K562 (cell line): ENCODE results near the gene MRNIP. TPM values are rescaled to one million over a fixed set of nuclear protein-coding genes. Genes with fewer than 3 reads are reported as not detected.

Experiments
- ATAC-seq: fragments of 200-7000 bp; cut with Tn5 transposase; 3 replicates; pipeline ENCODE4 v1.9.1; 2020; ENCODE audit warnings: moderate library complexity
- BruUV-seq: library from RNA; stranded (reverse); fragments of 400-500 nt; replicated peaks from 2 replicates; lab custom pipeline; 2021; lab: Mats Ljungman, UMichigan
- CTCF ChIA-PET: fragments of 300-600 bp; formaldehyde crosslinking; extraction: SDS; loops from one replicate; lab custom pipeline; 2021; ENCODE audit warnings: low intra/inter-chr PET ratio; lab: Yijun Ruan, JAX
- POLR2A ChIA-PET: fragments of 300-600, 350-650 bp; sonication (Branson Sonifier 250); formaldehyde crosslinking; extraction: SDS; loops from one replicate; lab custom pipeline; 2021; ENCODE audit warnings: antibody characterized with exemption, inconsistent platforms; lab: Yijun Ruan, JAX
- DNase-seq, 4 experiments: peaks; one replicate each; pipeline versions ENCODE4 v3.0.0 to v3.0.0-alpha.2; 2011 to 2018; ENCODE audit warnings: low spot score in 3 of 4, mixed read lengths in 3 of 4; ENCODE audit errors: extremely low read depth in 1 of 4
- FAIRE-seq: peaks from 2 replicates; lab custom pipeline; 2011; peaks lifted over from hg19 to GRCh38; lab: Jason Lieb, UNC
- H2AFZ ChIP-seq: 2 replicates; pipeline ENCODE4 v1.6.0; 2011; ENCODE audit warnings: low read depth, low read length, control low read depth, inconsistent platforms
- H3K27ac ChIP-seq: fragments of 200-600 bp; 3 replicates; pipeline ENCODE4 v1.8.0; 2011; ENCODE audit warnings: low read depth, mild to moderate bottlenecking, control low read depth, inconsistent platforms, low read length, moderate library complexity, mixed read lengths; ENCODE audit errors: extremely low read depth
- H3K27me3 ChIP-seq, 2 experiments: fragments of 300-600 bp in 1 of 2; 2 replicates in 1 of 2; 3 replicates in 1 of 2; pipeline versions ENCODE4 v1.6.0 to v1.8.0; 2011; ENCODE audit warnings: inconsistent platforms in 2 of 2, low read length in 2 of 2, mild to moderate bottlenecking in 1 of 2, mixed read lengths in 1 of 2, moderate library complexity in 1 of 2; ENCODE audit not compliant: control insufficient read depth in 2 of 2, insufficient read depth in 2 of 2
- H3K36me3 ChIP-seq: fragments of 300-600 bp; 3 replicates; pipeline ENCODE4 v1.8.0; 2011; ENCODE audit warnings: mild to moderate bottlenecking, low read length, inconsistent platforms; ENCODE audit not compliant: control insufficient read depth, insufficient read depth
- H3K4me1 ChIP-seq, 2 experiments: fragments of 200-600 bp in 1 of 2; replicated peaks in 1 of 2; 2 replicates in 1 of 2; 3 replicates in 1 of 2; pipeline versions ENCODE4 v1.5.1 to v1.8.0; 2011; ENCODE audit warnings: inconsistent platforms in 2 of 2, low read length in 2 of 2, mild to moderate bottlenecking in 1 of 2, mixed read lengths in 1 of 2, moderate library complexity in 1 of 2; ENCODE audit not compliant: control insufficient read depth in 2 of 2, insufficient read depth in 2 of 2
- H3K4me2 ChIP-seq: 2 replicates; pipeline ENCODE4 v1.6.1; 2011; ENCODE audit warnings: low read length, control low read depth, inconsistent platforms, mixed read lengths; ENCODE audit not compliant: insufficient read depth
- H3K4me3 ChIP-seq: fragments of 200-600 bp; sonication (generic), shearing (Covaris generic); 2 replicates; pipeline ENCODE4 v1.5.1; 2016; ENCODE audit warnings: control low read depth, inconsistent platforms
- H3K79me2 ChIP-seq: fragments of 200-600 bp; 3 replicates; pipeline ENCODE4 v1.8.0; 2011; ENCODE audit warnings: low read length, inconsistent platforms; ENCODE audit not compliant: control insufficient read depth, insufficient read depth
- H3K9ac ChIP-seq, 2 experiments: 2 replicates each; pipeline versions ENCODE4 v1.6.0 to v1.6.1; 2011; ENCODE audit warnings: low read depth in 2 of 2, low read length in 2 of 2, control low read depth in 1 of 2, inconsistent platforms in 1 of 2, mild to moderate bottlenecking in 1 of 2, mixed read lengths in 1 of 2; ENCODE audit not compliant: insufficient read depth in 1 of 2
- H3K9me1 ChIP-seq: one replicate; pipeline ENCODE4 v1.6.0; 2011; ENCODE audit warnings: inconsistent platforms, mild to moderate bottlenecking, low read length, moderate library complexity; ENCODE audit not compliant: control insufficient read depth, insufficient read depth
- H3K9me3 ChIP-seq: replicated peaks from 2 replicates; pipeline ENCODE4 v1.5.1; 2011; ENCODE audit warnings: low read depth, low read length, inconsistent platforms; ENCODE audit not compliant: control insufficient read depth, insufficient read depth
- H4K20me1 ChIP-seq: replicated peaks from 2 replicates; pipeline ENCODE4 v1.6.1; 2011; ENCODE audit warnings: low read length, inconsistent platforms, mixed read lengths; ENCODE audit not compliant: control insufficient read depth, insufficient read depth
- CC2D1A ChIP-seq: fragments of 450-650 bp; IDR thresholded peaks from 2 replicates; pipeline ENCODE4 v1.6.1; 2017; ENCODE audit warnings: mild to moderate bottlenecking
- ELF2 ChIP-seq: fragments of 250-450 bp; sonication (Bioruptor Pico); IDR thresholded peaks from 2 replicates; pipeline ENCODE4 v1.5.0; 2021; ENCODE audit warnings: mild to moderate bottlenecking
- JUNB ChIP-seq: fragments of 450-650 bp; formaldehyde crosslinking; conservative IDR thresholded peaks from 2 replicates; pipeline ENCODE4 v1.4.0; 2020; ENCODE audit warnings: mild to moderate bottlenecking
- MIER1 ChIP-seq: fragments of 450-650 bp; IDR thresholded peaks from 2 replicates; pipeline ENCODE4 v1.6.1; 2016; ENCODE audit warnings: antibody characterized with exemption, mild to moderate bottlenecking, low read depth
- NR4A1 ChIP-seq, 2 experiments: fragments of 250-450 bp in 1 of 2; fragments of 450-650 bp in 1 of 2; sonication (Bioruptor Pico) in 1 of 2; IDR thresholded peaks; 2 replicates each; pipeline versions ENCODE4 v1.4.0 to v1.6.1; 2016 to 2020; ENCODE audit warnings: mild to moderate bottlenecking in 2 of 2, missing compliant biosample characterization in 1 of 2, missing genetic modification characterization in 1 of 2, moderate library complexity in 1 of 2
- PRDM10 ChIP-seq: fragments of 450-650 bp; IDR thresholded peaks from 2 replicates; pipeline ENCODE4 v1.6.1; 2018; ENCODE audit not compliant: partially characterized antibody
- RBM15 ChIP-seq: fragments of 200-400 bp; formaldehyde crosslinking; IDR thresholded peaks from 2 replicates; pipeline ENCODE4 v1.6.1; 2018; ENCODE audit warnings: mild to moderate bottlenecking, low read length, moderate library complexity; ENCODE audit not compliant: insufficient read depth
- RBM34 ChIP-seq: fragments of 200-400 bp; formaldehyde crosslinking; IDR thresholded peaks from 2 replicates; pipeline ENCODE4 v1.6.1; 2018; ENCODE audit warnings: low read length, borderline replicate concordance; ENCODE audit not compliant: insufficient read depth
- RHOXF2B ChIP-seq: fragments of 250-450 bp; sonication (Bioruptor Pico); conservative IDR thresholded peaks from 2 replicates; pipeline ENCODE4 v1.5.1; 2021
- ZNF232 ChIP-seq: sonication (generic); formaldehyde crosslinking; IDR thresholded peaks from 2 replicates; pipeline ENCODE4 v1.8.0; 2022; ENCODE audit warnings: mild to moderate bottlenecking, missing genetic modification reagents
- ZNF384 ChIP-seq: IDR thresholded peaks from 2 replicates; pipeline ENCODE4 v1.6.1; 2012; ENCODE audit warnings: low read depth, low read length, improper control_type of control experiment
- ZNF449 ChIP-seq: fragments of 250-450 bp; sonication (Bioruptor Pico); IDR thresholded peaks from 2 replicates; pipeline ENCODE4 v1.8.0; 2022; ENCODE audit warnings: moderate library complexity, mild to moderate bottlenecking, inconsistent platforms
- ZNF586 ChIP-seq: fragments of 450-650 bp; formaldehyde crosslinking; conservative IDR thresholded peaks from 2 replicates; pipeline ENCODE4 v1.4.0; 2020; ENCODE audit warnings: mild to moderate bottlenecking, moderate library complexity
- ZNF699 ChIP-seq: fragments of 250-450 bp; sonication (Bioruptor Pico); IDR thresholded peaks from 2 replicates; pipeline ENCODE4 v1.8.0; 2021; ENCODE audit warnings: mild to moderate bottlenecking, moderate library complexity; ENCODE audit not compliant: insufficient replicate concordance
- ZNF76 ChIP-seq: fragments of 250-450 bp; sonication (Bioruptor Pico); IDR thresholded peaks from 2 replicates; pipeline ENCODE4 v1.4.0; 2020; ENCODE audit warnings: mild to moderate bottlenecking, moderate library complexity, borderline replicate concordance
- ZNF780A ChIP-seq: fragments of 250-450 bp; sonication (Bioruptor Pico); IDR thresholded peaks from 2 replicates; pipeline ENCODE4 v1.5.0; 2021; ENCODE audit warnings: mild to moderate bottlenecking
- WGBS: fragments of 100-300 bp; shearing (Covaris generic); methylation state at CpG from one replicate; pipeline ENCODE4 v1.1.6; 2016; ENCODE audit warnings: low coverage, mixed read lengths; ENCODE audit not compliant: insufficient coverage; ENCODE audit errors: missing lambda C conversion rate; 5-methylcytosine and 5-hydroxymethylcytosine counted together
- in situ Hi-C: fragments of 300-500 bp; cut with MboI; formaldehyde crosslinking; loops from 4 replicates; pipeline ENCODE4 v1.15.0; 2018; ENCODE audit warnings: inconsistent platforms, mixed read lengths
- intact Hi-C: fragments of 100-400 bp; cut with micrococcal nuclease; formaldehyde crosslinking; loops from 2 replicates; pipeline ENCODE4 v1.14.2; 2022
- polyA plus RNA-seq, 8 experiments: library from polyadenylated mRNA; depleted of rRNA in 4 of 8; stranded (reverse) in 5 of 8; unstranded in 3 of 8; fragments of >200 nt; fragmentation: Nextera tagmentation in 2 of 8; fragmentation: Illumina TruSeq in 1 of 8; extraction: Ambion mirVana in 2 of 8; extraction: Trizol in 1 of 8; gene quantifications; 2 replicates each; pipeline versions ENCODE4 v1.2.1 to v1.2.3, GENCODE V29; 2011 to 2014; ENCODE audit warnings: inconsistent platforms in 1 of 8, missing spikeins in 1 of 8
- total RNA-seq, 7 experiments: library from RNA; depleted of rRNA in 6 of 7; stranded (reverse); fragments of >200 nt in 6 of 7; fragmentation: Illumina TruSeq in 2 of 7; extraction: Trizol in 2 of 7; gene quantifications; 2 replicates each; pipeline versions ENCODE4 v1.2.1 to v1.2.3, GENCODE V29; 2011 to 2021; ENCODE audit warnings: low replicate concordance in 1 of 7

MRNIP gene
- total and polyA plus RNA-seq, 9 of the 15 experiments (the other 6 are each of a cell fraction or from before 2014, with no cell fraction given), result 3.6 to 39.0 (median 16.8) TPM

- CTCF ChIA-PET, result no interaction called here
- ATAC-seq, result no peak
- no peak for DNase-seq
- H3K4me1 ChIP-seq, result no peaks in the 10 kb centered on the region
- no peaks in the 10 kb centered on the region for H3K9me1 ChIP-seq
- no peak overlapping the region for H3K4me2 ChIP-seq
- TF ChIP-seq PRDM10, result no peak
- no peak for TF ChIP-seq ZNF699 (CRISPR knock-in tag)
- no peak for TF ChIP-seq RBM34
- TF ChIP-seq JUNB (CRISPR knock-in tag), result no peak
- TF ChIP-seq ZNF384, result no peak
- TF ChIP-seq ZNF76 (CRISPR knock-in tag), result no peak
- no peak for TF ChIP-seq MIER1
- no peak for TF ChIP-seq ZNF780A (CRISPR knock-in tag)
- no peak for TF ChIP-seq ELF2 (CRISPR knock-in tag)
- no peak for TF ChIP-seq RBM15
- no peak for TF ChIP-seq CC2D1A
- TF ChIP-seq ZNF449, result no peak
- TF ChIP-seq ZNF232 (CRISPR knock-in tag), result no peak
- TF ChIP-seq ZNF586 (CRISPR knock-in tag), result no peak
- no peak for TF ChIP-seq NR4A1 (CRISPR knock-in tag; IDR thresholded peaks at IDR 0.05)
- TF ChIP-seq NR4A1 (tag; IDR thresholded peaks at IDR 0.05), result no peak
- no peak for TF ChIP-seq RHOXF2B (CRISPR knock-in tag)
- TF ChIP-seq, all 486 proteins: peak for 0
- POLR2A ChIA-PET, result no interaction called here
- Histone ChIP-seq H3K36me3 (peaks cover 82% of the 10 kb centered on the region), H4K20me1 (no peaks in the 10 kb centered on the region), H3K9me3 (peaks cover 17% of the 10 kb centered on the region), H3K79me2 (no peaks in the 10 kb centered on the region), H3K27me3 (no peaks in the 10 kb centered on the region), H3K27ac (no peak overlapping the region), H2AFZ (no peak overlapping the region), H3K9ac (no peak overlapping the region), H3K4me3 (no peak overlapping the region)
- no peak for FAIRE-seq
- in situ Hi-C loops, result no loop called here
- BruUV-seq, result TSS peak; percentile 19
- WGBS, result 97% methylated on average over 14 of the region's 14 CpGs
- intact Hi-C loops, result no loop called here
These were observed 27.7 kb upstream of the MRNIP start for GRCh38 chr5:179886190-179886911.
